ENCODE data around the gene PALLD.

PALLD gene

GRCh38 chr4:168849030-168849675 is 352.3 kb downstream of the PALLD start:
- DNase-seq (ENCODE audit: low read depth, low spot score) = no peak

- no peak for DNase-seq (ENCODE audit: low read depth, low spot score)
These were observed 353.1 kb downstream of the PALLD start for GRCh38 chr4:168849997-168850396.

- DNase-seq (ENCODE audit: low read depth, low spot score) = no peak
These were observed 355.5 kb downstream of the PALLD start for GRCh38 chr4:168852387-168852786.

- DNase-seq (ENCODE audit: low read depth, low spot score) = no peak
These were observed 356.3 kb downstream of the PALLD start for GRCh38 chr4:168852933-168853713.

DNA sequence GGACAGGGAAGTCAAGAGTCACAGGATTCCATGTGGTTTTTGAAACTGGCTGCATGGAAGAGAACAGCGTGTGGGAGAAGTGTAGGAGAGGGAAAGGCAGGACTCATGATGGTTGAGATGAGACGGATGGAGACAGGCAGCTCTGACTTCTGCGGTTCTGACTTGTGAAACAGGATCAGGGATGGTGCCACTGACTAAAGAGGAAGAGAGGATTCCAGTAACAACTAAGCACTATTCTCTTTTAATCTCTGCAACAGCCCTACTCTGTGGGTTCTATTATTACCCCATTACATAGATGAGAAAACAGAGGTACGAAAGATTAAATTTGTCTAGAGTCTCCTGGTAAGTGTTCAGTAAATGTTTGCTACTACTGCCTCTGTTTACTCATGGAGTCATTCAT is 356.9 kb downstream of the PALLD start:
- DNase-seq (ENCODE audit: low read depth, low spot score) = no peak

DNA sequence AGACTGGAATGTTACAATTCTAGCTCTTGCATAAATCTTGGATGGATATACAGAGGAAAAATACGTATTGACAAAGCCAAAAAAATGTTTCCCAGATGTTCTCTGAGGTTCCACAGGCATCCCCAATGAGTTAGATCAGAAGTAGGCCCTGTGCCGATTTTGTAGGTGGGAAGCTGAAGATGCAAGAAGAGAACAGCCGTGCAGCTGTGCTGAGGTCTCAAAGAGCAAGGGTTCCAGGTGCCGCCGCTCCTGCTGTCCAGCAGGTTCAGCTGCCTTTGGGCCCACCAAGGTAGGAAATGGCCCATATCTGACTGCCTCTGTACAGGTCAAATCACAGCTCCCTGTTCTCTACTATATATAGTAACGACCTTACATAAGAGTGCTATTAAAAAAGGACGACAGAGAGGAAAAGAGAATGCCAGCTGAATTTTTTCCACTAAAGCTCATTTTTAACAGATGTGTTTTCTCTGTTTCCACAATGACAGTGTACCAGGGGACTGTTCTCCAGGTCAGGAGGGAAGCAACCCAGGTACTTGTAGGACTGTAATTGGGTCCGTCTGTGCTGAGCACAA is 357.6 kb downstream of the PALLD start:
- no peak for DNase-seq (ENCODE audit: low read depth, low spot score)

DNA sequence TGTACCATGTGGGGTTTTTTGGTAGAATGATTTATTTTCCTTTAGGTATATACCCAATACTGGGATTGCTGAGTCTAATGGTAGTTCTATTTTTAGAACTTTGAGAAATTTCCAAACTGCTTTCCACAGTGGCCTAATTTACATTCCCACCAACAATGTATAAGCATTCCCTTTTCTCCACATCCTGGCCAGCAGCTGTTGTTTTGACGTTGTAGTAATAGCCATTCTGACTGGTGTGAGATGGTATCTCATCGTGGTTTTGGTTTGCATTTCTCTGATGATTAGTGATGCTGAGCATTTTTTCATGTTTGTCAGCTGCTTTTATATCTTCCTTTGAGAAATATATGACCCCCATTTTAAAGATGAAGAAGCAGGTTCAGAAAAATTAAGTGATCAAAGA is 359.5 kb downstream of the PALLD start:
- peak; percentile 85 for DNase-seq (ENCODE audit: low read depth, low spot score)

- DNase-seq (ENCODE audit: low read depth, low spot score) = peak; percentile 61
These were observed 360.2 kb downstream of the PALLD start for GRCh38 chr4:168857009-168857408.

- peak; percentile 84 for DNase-seq (ENCODE audit: low read depth, low spot score)
These were observed 360.9 kb downstream of the PALLD start for GRCh38 chr4:168857546-168858314.

DNA sequence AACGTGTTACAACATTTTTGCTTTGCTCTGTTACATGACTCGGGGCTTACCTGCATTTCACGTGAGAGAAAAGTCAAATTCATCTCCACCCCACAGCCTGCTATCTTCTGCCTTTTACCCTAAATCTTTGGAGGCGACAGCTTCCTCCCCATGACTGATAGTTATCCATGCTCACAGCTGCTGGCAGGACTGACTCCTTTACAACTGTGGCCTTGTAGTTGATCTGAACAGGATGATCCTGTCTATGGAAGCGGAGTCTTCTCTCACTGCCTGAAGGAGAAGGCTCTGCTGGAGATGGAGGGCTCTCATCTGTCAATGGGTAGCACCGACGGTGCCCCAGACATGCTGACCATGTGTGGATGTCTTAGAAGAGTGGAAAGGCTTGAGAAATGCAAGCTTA is 362.2 kb downstream of the PALLD start:
- no peak for DNase-seq (ENCODE audit: low read depth, low spot score)

DNA sequence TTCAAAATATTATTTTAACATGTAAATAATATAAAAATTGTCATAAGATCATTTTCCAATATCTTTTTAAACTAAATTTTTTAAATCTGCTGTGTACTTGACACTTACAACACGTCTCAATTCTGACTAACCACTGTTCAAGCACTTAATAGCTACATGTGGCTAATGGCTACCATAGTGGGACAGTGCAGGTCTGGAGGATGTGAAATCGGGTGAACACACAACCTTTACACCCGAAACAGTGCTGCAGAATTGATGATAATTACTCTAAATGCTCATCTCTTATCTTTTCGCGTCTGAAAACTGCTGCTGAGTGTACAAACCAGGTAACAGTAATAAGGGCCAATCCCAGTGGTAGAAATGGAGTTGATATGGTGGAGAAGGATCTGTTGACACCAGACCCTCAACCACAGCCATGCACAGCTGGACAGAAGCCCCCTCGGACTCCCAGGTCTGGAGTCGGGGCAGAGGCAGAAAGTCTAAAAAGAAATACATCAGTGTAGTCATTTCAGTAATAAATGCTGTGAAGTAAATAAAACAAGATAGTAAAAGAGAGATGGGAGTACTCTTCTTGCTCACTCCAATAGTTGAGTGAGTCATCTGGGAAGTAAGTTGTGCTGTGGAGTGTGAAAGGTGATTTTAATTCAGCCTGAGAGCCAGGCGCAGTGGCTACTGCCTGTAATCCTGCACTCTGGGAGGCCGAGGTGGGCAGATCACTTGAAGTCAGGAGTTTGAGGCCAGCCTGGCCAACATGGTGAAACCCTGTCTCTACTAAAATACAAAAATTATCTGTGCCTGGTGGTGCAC is 363.2 kb downstream of the PALLD start:
- no peak for DNase-seq (ENCODE audit: low read depth, low spot score)

GRCh38 chr4:168860827-168861226 is 364.0 kb downstream of the PALLD start:
- no peak for DNase-seq (ENCODE audit: low read depth, low spot score)

DNA sequence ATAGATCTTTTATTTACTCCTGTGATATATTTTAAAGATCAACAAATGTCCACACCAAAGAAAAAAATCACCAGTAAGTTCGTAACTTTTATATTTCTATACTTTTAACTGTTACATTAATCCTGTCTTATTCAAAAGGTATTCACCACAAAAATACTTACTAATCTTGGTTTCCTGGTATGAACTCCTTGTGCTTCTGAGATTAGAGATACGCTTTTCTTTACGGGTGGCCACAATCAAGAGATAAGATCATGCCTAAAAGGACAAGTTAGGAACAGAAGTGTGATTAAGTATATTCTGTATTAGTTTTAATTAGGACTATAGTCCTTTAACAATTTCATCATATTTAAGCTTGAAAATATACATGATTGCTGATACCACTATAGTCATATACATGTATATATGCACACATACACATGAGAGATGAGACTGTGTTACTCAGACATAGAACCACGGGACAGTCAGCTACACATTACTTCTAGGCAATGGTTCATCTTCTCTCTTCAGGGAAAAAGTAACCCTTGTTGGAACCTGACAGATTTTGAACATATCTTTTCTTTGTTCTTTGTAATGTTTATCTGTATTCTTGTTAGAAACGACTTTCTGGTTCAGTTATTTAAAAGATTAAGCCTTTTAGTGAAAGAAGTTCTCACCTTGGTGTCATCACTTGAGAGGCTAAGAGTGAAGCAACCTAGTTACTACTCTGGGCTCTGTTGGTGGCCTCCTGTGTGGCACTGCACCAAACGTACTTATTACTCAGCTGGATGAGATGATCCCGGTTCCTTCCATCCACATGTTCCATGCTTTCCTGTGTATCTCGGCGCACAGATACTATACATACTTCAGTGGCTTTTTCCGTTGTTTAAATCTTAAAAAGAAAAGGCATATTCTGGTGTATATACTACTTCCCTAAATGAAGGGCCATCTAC is 367.1 kb downstream of the PALLD start:
- no peak for DNase-seq (ENCODE audit: low read depth, low spot score)

DNA sequence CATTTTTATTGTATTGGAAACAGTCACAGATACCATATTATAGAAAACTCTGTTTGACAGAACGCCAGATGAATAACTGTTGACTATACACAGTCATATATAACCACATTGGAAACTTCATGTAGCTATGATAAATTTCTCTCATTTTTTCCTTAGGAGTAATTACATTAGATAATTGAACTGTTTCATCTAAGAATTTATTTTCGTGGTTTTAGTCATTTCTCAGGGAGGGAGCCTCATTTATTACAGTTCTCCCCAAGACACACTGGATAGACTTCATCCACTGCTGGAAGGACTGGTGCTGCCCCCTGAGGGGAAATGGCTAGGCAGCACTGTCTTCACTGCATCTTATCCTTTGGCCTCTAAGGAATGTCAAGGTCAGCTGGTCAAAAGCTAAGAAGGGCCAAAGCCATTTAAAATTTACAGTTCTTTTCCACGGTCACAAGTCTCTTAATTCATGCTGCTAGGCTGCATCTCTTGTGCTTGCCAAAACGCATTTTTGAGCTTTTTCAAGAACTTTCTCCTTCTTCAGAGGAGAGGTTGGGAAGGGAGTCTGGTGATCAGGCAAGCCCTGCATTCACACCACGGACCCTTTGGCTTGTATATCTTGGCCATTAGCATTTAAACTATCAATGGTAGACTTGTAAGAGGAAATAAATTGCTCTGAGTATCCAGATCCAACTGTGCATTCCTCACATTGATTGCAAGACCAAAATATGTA is 368.1 kb downstream of the PALLD start:
- DNase-seq (ENCODE audit: low read depth, low spot score) = peak; percentile 59

GRCh38 chr4:168865854-168866253 is 369.0 kb downstream of the PALLD start:
- no peak for DNase-seq (ENCODE audit: low read depth, low spot score)

DNA sequence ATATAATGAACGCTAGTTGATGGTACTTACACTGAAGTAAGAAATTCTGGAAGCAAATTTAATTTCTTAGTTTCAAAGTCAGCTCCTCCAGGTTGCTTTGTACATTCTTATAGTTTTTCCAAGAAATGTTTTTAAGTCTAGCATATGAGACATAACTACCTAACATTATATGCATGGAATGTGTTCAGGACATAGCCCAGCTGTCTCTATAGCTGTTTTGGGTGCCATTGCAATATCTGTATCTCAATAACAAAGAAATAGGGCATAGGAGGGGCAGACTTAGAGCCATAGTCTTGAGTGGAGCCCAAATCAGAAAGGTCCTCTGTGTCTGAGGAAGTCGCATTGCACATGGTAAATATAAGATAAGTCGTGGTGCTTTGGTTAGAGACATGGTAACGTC is 369.8 kb downstream of the PALLD start:
- no peak for DNase-seq (ENCODE audit: low read depth, low spot score)

- no peak for DNase-seq (ENCODE audit: low read depth, low spot score)
These were observed 370.3 kb downstream of the PALLD start for GRCh38 chr4:168867128-168867527.

- DNase-seq (ENCODE audit: low read depth, low spot score) = peak; percentile 54
These were observed 371.4 kb downstream of the PALLD start for GRCh38 chr4:168868044-168868781.

GRCh38 chr4:168868802-168869201 is 371.9 kb downstream of the PALLD start:
- no peak for DNase-seq (ENCODE audit: low read depth, low spot score)

Measured in astrocyte of the hippocampus (primary cell).